Subcutaneous preadipocyte (primary cell): Measurements from ENCODE around the gene GNAI2. TPM values are rescaled to one million over a fixed set of nuclear protein-coding genes. Genes with fewer than 3 reads are reported as not detected.

Experiments used
- small RNA-seq: library from RNA; depleted of rRNA; stranded (forward); fragments of <200 nt; gene quantifications from one replicate; pipeline ENCODE3, GENCODE V24; 2012
- total RNA-seq: library from RNA; depleted of rRNA; stranded (reverse); fragments of >200 nt; gene quantifications from 2 replicates; pipeline ENCODE4 v1.2.3, GENCODE V29; 2012

The GNAI2 gene
- total RNA-seq = 231 and 232 TPM in 2 replicates

GRCh38 chr3:50235716-50236483 lies at the start of gene GNAI2:
GNAI2 (plus strand) TSS chr3:50236204; CDS start chr3:50236336, 132 bp downstream.

DNA sequence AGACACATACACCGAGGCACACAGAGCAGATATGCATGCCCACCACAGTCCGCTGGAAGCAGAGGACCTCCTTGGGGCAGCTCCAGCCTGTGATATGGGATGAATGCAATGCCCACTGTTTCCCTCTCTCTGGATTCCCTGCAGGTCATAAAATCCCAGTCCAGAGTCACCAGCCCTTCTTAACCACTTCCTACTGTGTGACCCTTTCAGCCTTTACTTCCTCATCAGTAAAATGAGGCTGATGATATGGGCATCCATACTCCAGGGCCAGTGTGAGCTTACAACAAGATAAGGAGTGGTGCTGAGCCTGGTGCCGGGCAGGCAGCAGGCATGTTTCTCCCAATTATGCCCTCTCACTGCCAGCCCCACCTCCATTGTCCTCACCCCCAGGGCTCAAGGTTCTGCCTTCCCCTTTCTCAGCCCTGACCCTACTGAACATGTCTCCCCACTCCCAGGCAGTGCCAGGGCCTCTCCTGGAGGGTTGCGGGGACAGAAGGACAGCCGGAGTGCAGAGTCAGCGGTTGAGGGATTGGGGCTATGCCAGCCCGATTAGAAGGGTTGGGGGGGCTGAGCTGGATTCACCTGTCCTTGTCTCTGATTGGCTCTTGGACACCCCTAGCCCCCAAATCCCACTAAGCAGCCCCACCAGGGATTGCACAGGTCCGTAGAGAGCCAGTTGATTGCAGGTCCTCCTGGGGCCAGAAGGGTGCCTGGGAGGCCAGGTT lies 44.9 kb upstream of the GNAI2 start, which contains the start of gene GNAT1:
Gene GNAT1 (plus strand): TSS at position 675 of the 725 bp plus-strand sequence. CDS start 116 bp downstream, outside the sequence.

GRCh38 chr3:50204804-50205412 lies 31.1 kb upstream of the GNAI2 start, which contains the start of gene SLC38A3:
SLC38A3 (plus strand) TSS chr3:50205271; CDS start chr3:50214200, 8,929 bp downstream.

DNA sequence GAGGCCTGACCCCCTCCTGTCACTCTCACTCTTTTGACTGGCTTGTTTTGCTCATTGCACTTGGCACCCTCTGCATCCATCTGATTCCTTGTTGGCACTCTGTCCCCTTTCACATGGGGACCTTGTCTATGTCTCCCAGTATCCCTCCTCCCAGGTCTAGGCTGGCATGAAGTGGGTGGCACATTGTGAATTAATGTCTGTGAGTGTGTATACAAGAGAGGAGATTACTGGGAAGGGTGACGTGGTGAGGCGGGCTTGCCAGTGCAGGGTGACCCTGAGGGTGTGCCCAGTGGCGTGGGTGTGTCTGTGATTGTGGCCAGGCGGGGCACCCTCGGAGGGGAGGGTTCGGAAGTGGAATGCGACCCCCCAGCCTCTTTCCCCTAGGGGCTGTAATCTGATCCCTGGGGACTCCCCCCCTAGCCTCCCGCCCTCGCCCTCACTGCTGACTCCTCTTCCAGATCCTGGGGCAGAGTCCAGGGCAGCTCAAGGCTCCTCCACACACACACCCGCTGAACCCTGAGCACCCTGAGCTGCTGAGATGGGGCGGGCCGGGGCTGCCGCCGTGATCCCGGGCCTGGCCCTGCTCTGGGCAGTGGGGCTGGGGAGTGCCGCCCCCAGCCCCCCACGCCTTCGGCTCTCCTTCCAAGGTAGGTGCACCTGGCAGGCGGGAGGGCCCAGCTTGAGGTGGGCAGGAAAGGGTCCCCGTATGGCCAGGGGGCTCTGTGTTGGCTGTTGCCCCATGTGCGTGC lies 32.9 kb downstream of the GNAI2 start, which contains the start of gene SEMA3B:
Gene SEMA3B (plus strand): TSS at position 445 of the 749 bp plus-strand sequence. CDS start 94 bp downstream, at position 539.

DNA sequence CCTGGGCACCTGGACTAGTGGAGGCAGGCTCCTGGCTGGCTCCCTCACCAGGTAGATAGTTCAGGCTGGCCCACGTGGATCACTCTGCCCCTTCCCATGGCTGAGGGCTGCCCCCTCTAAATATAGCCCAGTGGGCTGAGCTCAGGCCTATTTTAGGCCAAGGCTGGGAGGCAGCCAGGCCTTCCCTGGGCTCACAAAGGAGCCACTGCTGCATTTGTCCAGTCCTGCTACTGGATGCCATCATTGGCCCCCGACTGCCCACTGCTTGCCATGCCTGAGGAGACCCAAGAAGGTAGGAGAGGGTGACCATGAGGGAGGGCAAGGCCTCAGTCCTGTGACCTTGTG lies 42.8 kb downstream of the GNAI2 start, which contains the start of gene LSMEM2:
Gene LSMEM2 (plus strand): TSS at position 208 of the 345 bp plus-strand sequence. CDS start 27 bp downstream, at position 235.

DNA sequence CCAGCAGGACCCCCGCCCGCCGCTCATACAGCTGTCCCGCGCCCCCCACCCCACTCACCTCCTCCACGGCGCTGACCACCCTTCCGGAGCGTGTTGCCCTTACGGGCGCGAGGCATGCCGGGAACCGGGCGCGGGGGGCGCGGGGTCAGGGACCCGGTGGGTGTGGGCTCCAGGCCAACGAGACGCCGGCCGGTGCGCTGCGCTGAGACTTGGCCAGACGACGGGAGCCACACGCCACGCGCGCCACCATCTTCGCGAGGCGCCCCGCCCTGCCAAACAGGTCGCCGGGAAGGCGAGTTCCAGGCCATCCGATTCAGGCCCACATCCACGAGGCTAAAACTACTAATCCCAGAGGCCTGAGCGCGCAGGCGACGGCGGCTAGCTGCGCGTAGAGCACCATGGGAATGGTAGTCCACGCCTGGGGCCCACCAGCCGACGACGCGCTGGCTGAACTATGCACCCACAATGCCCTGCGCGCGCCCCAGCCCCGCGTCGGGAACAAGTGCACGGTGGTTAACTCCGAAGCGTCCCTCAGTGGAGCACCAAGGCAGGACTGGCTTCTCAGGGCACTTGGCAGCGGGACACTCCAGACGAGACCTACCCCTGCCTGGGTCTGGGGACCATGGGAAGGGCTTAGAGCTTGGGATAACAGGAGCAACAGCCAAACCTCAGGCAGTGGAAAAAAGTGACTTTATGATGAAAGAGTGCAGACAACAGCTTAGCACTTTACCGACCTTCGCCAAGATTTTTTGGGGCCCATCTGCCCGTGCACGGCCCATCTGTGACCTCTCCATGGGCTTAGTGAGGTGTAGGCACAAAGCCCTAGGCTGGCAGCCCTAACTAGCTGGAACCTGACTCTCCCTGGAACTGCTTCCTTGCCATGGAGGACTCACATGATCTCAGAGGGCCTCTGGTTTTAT lies 56.4 kb downstream of the GNAI2 start, which contains the start of gene IFRD2:
Gene IFRD2 (minus strand): TSS at position 271 of the 920 bp plus-strand sequence. CDS start 155 bp downstream, at position 116.

DNA sequence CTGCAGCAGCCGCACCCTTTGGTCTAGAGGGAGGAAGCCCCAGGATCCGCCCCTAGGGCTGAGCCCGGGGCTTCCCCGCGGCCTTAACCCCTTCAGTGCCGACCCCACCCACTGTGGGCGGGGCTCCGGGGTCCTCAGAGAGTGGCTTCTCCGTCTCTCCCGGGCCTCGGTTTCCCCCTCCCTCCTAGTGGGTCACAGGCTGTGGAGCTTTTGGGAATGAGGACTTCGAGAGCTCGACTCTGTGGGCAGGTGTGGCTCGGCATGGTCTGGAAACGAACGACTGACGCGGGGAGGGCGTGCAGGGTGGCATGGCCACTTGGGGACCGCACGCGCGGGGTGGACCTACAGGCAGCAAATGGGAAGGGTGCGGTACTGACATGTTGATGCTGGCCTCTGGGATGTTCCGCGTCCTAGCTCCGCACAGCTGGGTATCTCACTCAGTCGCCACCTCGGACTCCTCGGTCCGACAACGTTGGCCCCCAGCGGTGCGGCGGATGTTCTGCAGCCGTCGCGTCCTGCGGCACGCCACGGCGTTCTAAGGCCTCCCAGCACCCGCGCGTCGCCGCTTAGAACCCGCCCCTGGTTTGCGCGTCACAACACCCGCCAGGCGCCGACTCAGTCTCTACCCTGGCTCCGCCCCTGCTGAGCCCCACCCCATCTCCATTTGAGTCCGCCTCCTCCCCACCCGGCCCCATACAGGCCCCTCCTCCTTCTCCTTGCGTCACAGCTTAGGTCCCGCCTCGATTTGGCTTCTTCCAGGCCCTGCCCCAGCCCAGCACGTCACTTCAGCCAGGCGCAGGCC lies 63.0 kb downstream of the GNAI2 start, which contains the start of the genes HYAL3 and NAA80:
Gene HYAL3 (minus strand): TSS at position 570 of the 802 bp plus-strand sequence. CDS start 3,803 bp downstream, outside the sequence.
Gene NAA80 (minus strand): TSS at position 570 of the 802 bp plus-strand sequence. CDS start 1,942 bp downstream, outside the sequence.

DNA sequence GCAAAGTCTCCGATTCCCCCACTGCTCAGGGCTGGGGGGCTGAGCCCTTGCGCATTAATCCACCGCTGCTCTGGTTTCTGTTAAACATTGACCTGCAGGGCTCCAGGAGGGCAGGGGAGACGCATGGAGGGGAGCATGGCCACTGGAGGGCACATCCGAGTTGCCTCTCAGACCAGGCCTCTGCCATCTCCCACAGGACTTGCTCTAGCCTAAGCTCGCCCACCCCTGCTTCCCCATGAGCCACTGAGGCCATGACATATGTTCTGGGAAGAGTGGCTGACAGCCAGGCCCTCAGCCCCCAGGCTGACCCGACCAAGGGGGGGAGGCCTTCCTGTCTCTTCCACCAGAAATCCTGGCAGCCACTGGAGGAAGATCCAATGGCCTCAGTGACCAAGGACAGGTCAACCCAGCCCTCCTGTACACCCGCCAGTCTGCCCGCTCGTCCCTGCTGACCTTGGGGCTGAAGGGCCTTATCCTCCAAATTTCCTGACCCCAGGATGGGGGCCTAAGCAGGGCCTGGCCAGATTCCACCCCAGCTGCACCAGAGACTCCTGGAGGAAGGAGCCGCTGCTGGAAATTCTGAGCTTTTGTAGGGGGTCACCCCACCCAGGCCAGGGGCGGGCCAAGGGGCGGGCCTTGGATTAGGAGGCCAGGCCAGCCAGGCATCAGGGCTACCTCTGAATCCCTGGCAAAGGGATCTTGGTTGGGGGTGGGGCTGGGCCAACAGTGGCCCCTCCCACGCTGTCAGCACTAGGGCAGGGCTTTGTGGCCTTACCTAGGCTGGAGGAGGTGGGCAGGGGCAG lies 67.2 kb downstream of the GNAI2 start, which contains the start of gene HYAL1:
Gene HYAL1 (minus strand): TSS at position 562 of the 803 bp plus-strand sequence. CDS start 618 bp downstream, outside the sequence.

Small RNA genes within 50 kb of the gene (small RNA-seq; reads per million reads assigned to genes)
- gene MIR5787 = not detected

Other genes with a start within 250 kb of the GNAI2 start
- 126 and 161 TPM in 2 replicates for gene RBM5, start 147.3 kb upstream of the GNAI2 start, total RNA-seq
- 0.73 and 6.5 TPM in 2 replicates for gene SEMA3F, start 80.9 kb upstream of the GNAI2 start, total RNA-seq
- not detected in 2 replicates for gene GNAT1, start 44.6 kb upstream of the GNAI2 start, total RNA-seq
- gene SLC38A3, start 30.9 kb upstream of the GNAI2 start, total RNA-seq = not detected in 2 replicates
- 0.59 and 0.73 TPM in 2 replicates for gene SEMA3B, start 32.9 kb downstream of the GNAI2 start, total RNA-seq
- not detected in 2 replicates for gene LSMEM2, start 42.9 kb downstream of the GNAI2 start, total RNA-seq
- gene IFRD2, start 56.2 kb downstream of the GNAI2 start, total RNA-seq = 133 and 152 TPM in 2 replicates
- 3.3 and 5.7 TPM in 2 replicates for gene HYAL3, start 63.2 kb downstream of the GNAI2 start, total RNA-seq
- 11.5 and 15.8 TPM in 2 replicates for gene NAA80, start 63.2 kb downstream of the GNAI2 start, total RNA-seq
- gene HYAL1, start 67.4 kb downstream of the GNAI2 start, total RNA-seq = 2.7 and 3.7 TPM in 2 replicates
- gene HYAL2, start 86.5 kb downstream of the GNAI2 start, total RNA-seq = 32.0 and 34.4 TPM in 2 replicates
- gene TUSC2, start 92.0 kb downstream of the GNAI2 start, total RNA-seq = 10.7 and 11.9 TPM in 2 replicates
- gene RASSF1, start 104.6 kb downstream of the GNAI2 start, total RNA-seq = 23.9 and 25.0 TPM in 2 replicates
- gene ZMYND10, start 109.5 kb downstream of the GNAI2 start, total RNA-seq = under 0.01 and 0.20 TPM in 2 replicates
- gene NPRL2, start 114.6 kb downstream of the GNAI2 start, total RNA-seq = 23.5 and 28.7 TPM in 2 replicates
- gene CYB561D2, start 114.7 kb downstream of the GNAI2 start, total RNA-seq = 18.8 and 25.4 TPM in 2 replicates
- 54.2 and 55.9 TPM in 2 replicates for gene TMEM115, start 123.3 kb downstream of the GNAI2 start, total RNA-seq